DMS53 treated with DMSO at 0.1 percent for 48 hours (cell line): ENCODE measurements around the gene HADHB.
A peak's percentile ranks its signal among the peaks of the same experiment; 100 is the strongest.
"Not testable (repeated sequence)": the region's sequence is repeated elsewhere in the genome, so short reads cannot be mapped to it uniquely, and the experiment has no call there.

Source experiments
- DNase-seq: peaks from one replicate; lab custom pipeline; 2025; ENCODE audit not compliant: unreplicated experiment; lab: John Stamatoyannopoulos, UW

HADHB gene

DNA sequence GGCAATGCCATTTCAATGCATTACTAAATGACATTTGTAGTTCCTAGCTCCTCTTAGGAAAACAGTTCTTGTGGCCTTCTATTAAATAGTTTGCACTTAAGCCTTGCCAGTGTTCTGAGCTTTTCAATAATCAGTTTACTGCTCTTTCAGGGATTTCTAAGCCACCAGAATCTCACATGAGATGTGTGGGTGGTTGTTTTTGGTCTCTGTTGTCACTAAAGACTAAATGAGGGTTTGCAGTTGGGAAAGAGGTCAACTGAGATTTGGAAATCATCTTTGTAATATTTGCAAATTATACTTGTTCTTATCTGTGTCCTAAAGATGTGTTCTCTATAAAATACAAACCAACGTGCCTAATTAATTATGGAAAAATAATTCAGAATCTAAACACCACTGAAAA lies 45.3 kb downstream of the HADHB start:
- no peak for DNase-seq

DNA sequence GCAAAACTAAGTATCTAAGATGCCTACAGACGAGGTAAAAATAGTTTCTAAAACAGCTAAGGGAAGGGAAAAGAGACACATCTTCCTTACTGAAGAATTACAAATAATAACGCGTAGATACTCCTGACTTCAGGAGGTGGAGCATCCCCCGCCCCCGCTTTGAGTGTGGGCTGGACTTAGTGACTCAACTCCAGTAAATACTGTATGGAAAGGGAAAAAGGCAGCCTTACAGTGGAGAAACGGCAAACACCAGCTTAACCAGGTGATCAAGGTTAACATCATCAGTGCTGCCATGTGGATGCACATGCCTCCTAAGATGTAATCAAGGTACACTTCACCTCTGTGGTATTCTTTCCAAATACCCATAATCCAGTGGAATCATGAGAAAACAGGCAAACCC lies 47.9 kb downstream of the HADHB start:
- DNase-seq = no peak

DNA sequence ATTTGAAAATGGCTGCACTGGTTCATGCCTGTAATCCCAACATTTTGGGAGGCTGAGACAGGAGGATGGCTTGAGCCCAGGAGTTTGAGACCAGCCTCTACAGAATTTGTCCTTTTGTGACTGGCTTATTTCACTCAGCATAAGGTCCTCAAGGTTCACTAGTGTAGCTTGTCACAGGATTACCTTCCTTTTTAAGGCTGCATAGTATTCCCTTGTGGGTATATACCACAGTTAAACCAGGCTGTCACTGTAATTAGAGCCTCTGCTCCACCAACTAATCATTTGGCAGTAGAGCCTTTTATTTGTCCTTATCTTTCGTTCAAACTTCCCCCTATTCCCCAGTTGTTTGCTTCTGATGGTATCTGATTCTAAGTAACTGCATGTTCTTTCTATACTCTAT lies 50.8 kb downstream of the HADHB start:
- DNase-seq = no peak

DNA sequence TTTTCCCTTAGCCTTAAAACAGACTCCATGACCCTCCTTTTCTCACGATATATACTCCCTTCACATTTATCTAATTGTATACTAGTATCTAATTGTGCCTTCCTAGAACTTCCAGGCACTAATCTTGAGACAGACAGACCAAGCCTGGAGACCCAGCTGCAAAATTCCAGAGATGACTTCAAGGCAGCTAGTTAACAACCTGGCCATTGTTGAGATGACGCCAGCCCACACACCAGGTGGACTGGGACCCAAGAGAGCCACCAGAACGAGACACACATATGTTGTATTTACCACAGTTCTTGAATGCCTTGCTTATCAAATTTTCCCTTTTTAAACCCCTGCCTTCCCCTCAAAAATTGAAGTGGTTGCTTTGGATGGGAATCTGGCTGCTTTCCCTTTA lies 52.3 kb downstream of the HADHB start:
- no peak for DNase-seq

DNA sequence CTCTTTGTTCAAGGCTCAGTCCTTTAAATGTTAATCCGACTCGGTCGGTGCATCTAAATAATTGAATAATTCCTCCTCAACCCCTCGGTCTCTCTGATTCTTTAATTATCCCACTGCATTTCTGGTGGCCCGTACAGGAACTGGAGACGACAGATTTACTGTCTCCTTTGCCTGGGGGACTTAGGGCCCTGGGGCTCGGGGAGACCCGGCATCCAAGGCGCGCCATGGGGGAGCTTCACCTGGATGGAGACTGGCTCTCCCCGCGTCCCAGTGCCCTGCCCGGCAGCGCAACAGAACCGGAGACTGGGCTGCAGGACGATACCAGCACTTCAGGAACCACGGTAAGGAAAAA lies 53.5 kb downstream of the HADHB start:
- no peak for DNase-seq

DNA sequence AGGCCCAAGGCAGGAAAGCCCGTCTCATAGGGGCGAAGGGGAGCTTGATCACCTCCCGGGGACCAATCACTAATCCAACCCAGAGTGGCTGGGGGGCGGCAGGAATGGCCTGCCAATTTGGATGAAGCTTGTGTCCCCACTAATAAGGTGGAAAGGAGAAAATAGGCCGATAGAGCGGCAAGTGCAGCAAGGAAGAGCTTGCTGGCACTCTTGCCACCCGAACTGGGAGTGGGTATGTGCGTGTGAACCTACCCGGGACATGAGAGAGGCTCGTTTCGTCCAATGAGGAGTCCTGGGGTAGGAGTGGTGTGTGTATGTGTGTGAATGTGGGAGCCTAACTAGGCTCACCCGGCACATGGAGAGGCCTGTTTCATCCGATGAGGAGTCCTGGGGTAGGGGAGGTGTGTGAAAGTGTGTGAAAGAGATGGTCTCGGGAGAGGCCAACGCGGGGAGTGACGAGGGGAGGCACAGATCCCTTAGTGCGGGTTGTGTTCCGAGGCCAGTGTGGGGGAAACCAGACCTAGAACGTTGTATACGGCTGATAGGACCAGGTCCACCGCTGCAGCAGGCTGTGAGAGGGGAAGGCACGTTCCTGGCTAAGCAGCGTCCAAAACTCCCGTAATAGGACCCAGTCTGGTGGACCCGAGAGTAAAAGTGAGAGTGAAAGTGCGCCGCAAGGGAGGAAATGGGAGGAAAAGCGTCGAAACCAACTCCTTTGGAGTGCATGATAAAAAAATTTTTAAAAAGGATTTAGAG lies 54.1 kb downstream of the HADHB start:
- DNase-seq = peak; percentile 17

DNA sequence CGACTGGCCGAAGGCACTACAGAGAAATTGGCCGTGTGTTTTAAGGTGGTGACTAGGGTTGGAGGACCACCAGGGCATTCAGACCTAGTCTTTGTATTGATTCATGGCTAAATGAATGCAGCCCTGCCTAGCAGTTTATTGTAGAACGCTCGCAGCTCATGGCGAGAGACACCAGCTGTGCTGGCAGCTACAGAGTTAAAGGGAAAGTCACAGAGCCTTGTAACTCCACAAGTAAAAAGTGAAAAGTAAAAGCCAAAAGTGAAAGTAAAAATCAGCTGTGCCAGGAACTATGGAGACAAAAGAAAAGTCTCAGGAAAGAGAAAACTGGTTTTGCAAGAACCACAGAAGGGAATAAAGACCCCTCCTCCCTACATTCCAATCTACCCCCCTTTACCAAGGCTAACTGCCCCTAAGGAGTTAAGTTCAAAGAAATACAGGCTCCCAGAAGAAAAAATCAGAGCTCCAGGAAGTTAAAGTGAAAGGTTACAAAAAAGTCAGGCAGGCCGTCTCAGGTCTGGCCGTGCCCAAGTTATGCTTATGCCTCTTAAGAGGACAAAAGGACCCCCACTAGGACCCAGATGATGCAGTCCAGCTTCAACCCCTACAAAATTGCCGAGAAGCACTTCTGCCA lies 54.8 kb downstream of the HADHB start:
- no peak for DNase-seq

DNA sequence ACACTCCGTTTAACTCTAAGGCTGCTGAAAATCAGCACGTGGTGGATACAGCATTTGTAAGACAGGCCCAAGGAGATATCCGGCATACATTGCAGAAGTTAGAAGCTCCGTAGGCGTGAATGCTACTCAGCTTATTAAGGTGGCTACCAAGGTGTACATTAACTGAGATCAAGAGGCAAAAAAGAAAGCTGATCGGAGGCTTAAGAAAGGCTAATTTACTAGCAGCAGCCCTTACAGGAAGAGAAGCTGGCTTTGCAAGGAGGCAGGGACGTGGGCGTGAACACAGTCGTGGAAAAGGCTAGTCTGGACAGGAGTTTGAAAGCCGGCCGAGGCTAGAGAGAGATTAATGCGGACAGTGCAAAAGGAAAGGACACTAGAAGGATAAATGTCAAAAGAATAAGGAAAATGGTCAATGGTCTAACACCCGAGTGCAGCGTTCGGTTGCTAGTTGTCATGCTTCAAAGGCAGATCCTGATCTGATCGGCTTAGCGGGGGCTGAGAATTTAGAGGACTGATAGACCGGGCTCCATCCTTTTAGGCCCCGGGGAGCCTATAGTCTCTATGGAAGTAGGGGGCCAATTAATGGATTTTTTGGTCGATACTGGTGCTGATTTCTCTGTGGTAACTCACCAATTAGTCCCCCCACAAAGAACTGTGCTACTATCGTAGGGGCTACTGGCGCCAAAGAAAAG lies 55.6 kb downstream of the HADHB start:
- no peak for DNase-seq

DNA sequence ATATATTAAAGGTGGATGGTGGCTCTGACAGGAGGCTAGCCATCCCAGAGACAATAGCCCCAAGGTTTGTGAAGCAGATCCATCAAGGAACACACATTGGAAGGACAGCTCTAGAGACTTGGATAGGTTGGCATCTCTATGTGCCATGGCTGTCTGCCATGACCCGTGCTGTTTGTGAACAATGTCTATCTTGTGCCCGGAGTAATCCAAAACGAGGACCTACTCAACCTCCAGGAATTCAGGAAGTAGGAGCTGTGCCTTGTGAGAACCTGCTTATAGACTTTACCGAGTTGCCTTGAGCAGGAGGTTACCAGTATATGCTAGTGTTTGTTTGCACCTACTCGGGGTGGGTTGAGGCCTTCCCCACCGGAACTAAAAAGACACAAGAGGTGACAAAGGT lies 58.1 kb downstream of the HADHB start:
- no peak for DNase-seq

DNA sequence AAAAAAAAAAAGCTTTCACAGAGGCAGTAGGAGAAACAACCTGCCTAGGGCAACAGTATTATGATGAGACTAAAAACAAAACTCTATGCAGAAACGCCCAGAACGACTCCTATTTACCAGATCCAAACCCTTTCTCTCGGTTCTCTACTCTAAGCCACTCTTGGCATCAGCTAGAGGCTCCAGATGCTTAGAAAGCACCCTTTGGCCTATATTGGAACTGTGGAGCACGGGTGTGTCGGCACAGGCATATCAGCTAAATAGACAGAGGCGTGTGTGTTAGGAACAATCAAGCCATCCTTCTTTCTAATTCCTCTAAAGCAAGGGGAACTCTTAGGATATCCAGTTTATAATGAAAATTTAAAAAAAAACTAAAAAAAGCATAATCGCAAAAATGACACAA lies 60.4 kb downstream of the HADHB start:
- DNase-seq = not testable (repeated sequence)

DNA sequence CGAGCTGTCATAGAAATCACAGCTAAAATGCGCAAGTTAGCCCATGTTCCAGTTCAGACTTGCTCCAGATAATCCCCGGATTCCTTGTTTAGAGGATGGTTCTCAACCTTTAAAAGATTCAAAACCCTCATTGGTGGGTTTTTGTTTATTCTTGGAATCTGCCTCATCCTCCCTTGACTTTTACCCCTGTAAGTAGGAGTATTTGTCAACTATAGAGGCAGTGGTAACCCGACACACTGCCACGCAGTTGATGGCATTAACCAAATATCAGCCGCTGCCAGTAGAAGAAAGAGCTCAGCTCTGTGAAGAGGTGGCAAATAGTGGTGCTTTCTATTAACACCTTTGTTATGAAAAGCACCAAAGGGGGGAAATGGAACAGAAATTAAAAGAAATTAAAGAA lies 60.8 kb downstream of the HADHB start:
- no peak for DNase-seq

DNA sequence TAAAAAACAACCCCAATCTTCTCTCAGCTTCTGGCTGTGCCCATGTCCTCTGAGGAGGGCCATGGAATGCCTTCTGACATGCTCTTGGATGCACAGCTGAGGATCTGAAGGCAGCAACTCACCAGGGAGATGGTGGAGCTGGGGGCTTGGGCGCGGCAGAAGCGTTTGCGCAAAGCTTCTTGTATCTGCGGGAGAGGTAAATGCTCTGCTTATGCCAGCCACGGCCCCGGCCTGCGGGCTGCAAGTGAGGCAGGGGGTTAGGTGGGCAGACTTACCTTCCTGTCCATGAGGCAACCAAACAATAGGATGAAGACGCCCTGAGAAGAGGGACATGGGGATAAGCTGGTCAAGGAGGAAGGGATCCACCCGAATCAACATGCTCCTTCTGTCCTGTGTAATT lies 65.2 kb downstream of the HADHB start:
- no peak for DNase-seq

DNA sequence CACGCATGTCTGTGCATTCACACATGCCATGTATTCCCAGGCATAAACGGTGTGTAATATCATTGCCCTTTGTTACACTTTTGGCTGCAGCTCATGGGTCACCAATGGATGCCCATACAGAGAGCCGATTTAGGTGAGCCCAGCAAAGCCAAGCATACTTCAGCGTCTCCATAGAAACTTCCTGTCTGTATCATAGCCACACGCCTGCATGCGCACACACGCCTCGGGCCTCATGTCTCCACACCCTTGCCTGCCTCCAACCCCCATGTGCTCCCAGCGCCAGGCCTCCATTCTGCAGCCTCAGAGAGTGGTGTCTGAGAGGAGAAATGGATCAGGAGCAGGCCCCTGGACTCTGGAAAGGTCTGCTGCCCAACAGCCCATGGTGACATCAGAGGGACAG lies 67.7 kb downstream of the HADHB start:
- no peak for DNase-seq

DNA sequence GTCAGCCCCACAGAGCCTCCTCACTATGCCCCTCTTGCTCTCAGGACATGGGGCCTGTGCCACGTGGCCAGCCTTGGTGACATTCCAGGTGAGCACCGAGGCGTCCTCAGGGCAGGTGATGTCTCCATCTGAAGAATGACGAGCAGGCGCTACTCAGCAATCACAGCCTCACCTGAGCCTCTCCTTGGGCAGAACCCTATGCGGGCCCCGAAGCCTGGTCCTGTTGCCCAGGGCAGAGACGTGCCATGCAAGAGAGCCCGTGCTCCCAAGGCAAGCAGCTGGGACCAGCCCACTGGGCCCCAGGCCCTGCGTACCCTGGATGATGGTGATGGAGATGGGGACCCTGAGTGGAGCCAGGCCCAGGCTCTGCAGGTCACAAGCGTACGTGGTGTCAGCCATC lies 68.7 kb downstream of the HADHB start:
- DNase-seq = no peak

DNA sequence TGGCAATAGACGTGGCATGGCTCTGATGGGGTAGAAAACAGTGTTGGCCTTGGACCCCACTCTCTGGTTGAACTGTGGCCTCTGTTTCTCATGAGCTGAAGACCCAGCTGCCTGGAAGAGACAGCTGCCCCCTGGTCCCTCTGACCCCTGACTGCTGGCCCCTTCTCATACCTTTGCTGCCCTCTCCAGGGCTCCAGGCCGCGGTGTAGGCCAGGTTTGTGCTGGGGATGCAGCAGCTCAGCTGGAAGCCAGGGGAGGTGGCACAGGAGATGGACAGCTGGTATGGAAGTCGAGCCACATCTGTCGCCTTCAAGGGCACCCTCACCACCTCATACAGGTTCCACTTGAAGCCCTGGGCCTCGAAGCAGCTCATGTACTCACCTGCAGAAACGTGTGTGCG lies 69.5 kb downstream of the HADHB start:
- DNase-seq = no peak

DNA sequence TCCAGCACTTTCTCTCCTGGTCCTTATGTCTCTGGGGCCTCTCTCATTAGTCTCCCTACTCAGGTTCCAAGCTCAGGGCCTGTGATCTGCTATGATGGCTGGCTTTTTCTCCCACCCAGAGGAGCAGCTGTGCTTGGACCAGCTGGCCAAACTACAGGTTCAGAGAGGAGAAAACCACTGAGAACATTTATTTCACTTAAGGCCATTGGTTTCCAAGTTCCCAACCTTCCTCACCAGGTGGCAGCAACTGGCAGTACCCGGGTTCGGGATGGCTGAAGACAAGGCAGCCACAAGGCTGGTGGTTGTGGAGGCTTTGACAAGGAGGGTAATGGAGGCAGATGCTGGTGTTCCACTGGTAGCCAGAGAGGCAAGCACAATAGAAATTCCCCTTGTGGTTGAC lies 71.3 kb downstream of the HADHB start:
- no peak for DNase-seq

DNA sequence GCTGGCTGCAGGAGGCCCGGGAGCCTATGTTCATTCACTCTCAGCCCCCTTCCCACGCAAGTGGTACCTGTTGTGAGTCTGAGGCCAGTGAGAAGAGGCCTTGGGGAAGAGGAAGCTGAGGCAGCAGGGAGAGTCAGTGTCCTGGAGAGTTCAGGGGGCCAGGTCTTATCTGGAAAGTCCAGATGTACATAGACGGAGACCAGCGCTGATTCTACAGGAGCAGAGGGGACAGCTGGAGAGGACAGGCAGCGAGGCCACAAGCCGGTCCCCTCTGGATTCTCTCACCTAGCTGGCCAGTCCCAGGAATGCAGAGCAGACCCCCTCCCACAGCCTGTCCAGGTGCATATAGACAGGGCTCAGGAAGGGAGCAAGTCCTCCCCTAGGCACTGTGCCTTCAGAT lies 72.1 kb downstream of the HADHB start:
- no peak for DNase-seq

DNA sequence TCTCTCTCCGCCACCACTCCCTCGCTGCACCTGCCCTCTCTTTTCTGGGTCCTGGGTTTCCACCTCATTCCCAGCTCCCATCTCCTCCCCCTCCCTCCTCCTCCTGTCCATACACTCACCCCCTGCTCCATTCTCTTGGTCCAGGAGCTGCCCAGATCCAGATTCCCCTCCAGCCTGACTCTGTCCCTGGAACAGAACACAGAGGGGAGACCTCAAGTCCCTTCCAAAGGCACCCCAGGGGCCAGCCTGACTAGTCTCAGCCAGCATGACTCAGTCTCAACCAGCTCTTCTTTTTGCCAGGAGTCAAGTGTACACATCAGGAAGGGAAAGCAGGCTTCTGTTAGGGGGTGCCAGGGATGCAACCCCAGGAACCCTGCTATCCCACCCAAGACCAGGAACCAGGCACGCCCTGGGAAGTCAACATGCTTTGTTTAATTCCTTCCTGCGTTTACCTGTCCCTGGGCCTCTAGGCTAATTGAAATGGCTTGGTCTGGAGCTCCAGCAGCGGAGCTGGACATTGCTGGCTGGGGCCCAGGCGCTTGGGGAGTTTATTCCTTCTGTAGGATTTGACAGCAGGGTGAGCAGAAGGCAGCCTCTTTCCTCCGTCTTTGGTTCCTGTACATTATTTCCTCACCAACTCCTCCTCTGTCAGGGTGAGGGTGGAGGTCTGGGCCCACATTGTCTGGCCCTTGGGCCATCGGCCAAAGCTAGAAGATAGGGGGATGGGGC lies 72.8 kb downstream of the HADHB start:
- no peak for DNase-seq

DNA sequence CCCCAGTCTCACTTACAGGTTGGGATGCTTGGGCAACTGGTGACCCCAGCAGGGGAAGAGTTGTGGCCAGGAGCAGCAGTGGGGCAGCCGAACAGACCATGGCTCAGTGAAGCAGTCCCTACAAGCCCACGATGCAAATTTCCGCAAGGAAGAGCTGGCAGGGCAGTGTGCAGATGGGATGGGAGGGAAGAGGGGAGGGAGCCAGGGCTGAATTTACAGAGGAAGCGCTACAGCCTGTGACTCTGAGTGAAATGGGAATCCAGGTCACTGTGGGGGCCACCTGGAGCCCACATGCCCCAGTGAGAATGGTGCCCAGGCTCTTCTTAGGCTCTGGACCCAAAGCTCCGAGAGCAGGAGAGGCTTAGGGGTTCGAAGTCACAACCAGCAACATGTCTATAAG lies 74.2 kb downstream of the HADHB start:
- no peak for DNase-seq

DNA sequence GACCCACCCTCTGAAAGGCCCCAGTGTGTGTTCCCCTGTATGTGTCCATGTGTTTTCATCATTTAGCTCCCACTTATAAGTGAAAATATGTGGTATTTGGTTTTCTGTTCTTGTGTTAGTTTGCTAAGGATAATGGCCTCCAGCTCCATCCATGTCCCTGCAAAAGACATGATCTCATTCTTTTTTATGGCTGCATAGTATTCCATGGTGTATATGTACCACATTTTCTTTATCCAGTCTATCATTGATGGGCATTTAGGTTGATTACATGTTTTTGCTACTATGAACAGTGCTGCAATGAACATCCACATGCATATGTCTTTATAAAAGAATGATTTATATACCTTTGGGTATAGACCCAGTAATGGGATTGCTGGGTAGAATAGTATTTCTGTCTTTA lies 79.7 kb downstream of the HADHB start:
- not testable (repeated sequence) for DNase-seq

DNA sequence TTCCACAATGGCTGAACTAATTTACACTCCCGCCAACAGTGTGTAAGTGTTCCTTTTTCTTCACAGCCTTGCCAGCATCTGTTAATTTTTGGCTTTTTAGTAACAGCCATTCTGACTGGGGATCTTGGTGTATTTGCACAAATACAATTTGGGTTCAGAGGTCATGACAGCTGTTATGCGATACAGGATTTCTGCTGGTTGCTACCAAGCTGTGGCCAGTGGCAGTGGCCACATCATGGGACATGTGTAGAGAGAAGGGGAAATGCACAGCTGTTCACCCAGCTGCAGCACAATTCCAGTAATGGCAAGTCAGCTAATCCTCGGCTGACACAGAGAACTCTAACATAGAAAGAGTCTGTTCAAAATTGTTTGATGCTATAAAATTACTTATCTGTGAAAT lies 80.2 kb downstream of the HADHB start:
- DNase-seq = no peak

DNA sequence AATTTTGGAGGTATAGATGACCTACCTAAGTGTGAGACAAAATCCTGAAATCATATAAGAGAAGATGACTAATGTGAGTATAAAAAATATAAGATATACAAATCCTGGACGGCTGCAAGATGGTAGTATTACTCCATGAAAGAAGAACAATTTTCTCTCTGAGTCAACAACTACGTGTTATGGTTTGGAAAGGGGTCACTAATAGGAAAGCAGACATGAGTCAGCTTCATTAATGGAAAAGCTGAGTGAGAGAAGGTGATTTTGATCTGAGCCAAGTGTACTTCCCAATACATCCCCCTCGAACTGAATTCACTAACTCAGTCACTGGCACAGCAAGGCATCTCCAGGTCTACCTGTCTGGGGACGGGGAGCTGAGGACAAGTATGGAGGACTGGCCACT lies 81.1 kb downstream of the HADHB start:
- DNase-seq = no peak
